K562 (cell line): ENCODE results near the gene TRUB2. TPM values are rescaled to one million over a fixed set of nuclear protein-coding genes. Genes with fewer than 3 reads are reported as not detected.
A peak's percentile ranks its signal among the peaks of the same experiment; 100 is the strongest.

ENCODE experiments used
- ATAC-seq: fragments of 200-7000 bp; cut with Tn5 transposase; 3 replicates; pipeline ENCODE4 v1.9.1; 2020; ENCODE audit warnings: moderate library complexity
- BruUV-seq: library from RNA; stranded (reverse); fragments of 400-500 nt; replicated peaks from 2 replicates; lab custom pipeline; 2021; lab: Mats Ljungman, UMichigan
- CTCF ChIA-PET: fragments of 300-600 bp; formaldehyde crosslinking; extraction: SDS; loops from one replicate; lab custom pipeline; 2021; ENCODE audit warnings: low intra/inter-chr PET ratio; lab: Yijun Ruan, JAX
- POLR2A ChIA-PET: fragments of 300-600, 350-650 bp; sonication (Branson Sonifier 250); formaldehyde crosslinking; extraction: SDS; loops from one replicate; lab custom pipeline; 2021; ENCODE audit warnings: antibody characterized with exemption, inconsistent platforms; lab: Yijun Ruan, JAX
- DNase-seq, 4 experiments: peaks; one replicate each; pipeline versions ENCODE4 v3.0.0 to v3.0.0-alpha.2; 2011 to 2018; ENCODE audit warnings: low spot score in 3 of 4, mixed read lengths in 3 of 4; ENCODE audit errors: extremely low read depth in 1 of 4
- FAIRE-seq: peaks from 2 replicates; lab custom pipeline; 2011; peaks lifted over from hg19 to GRCh38; lab: Jason Lieb, UNC
- H2AFZ ChIP-seq: 2 replicates; pipeline ENCODE4 v1.6.0; 2011; ENCODE audit warnings: low read depth, low read length, control low read depth, inconsistent platforms
- H3K27ac ChIP-seq: fragments of 200-600 bp; 3 replicates; pipeline ENCODE4 v1.8.0; 2011; ENCODE audit warnings: low read depth, mild to moderate bottlenecking, control low read depth, inconsistent platforms, low read length, moderate library complexity, mixed read lengths; ENCODE audit errors: extremely low read depth
- H3K27me3 ChIP-seq, 2 experiments: fragments of 300-600 bp in 1 of 2; 2 replicates in 1 of 2; 3 replicates in 1 of 2; pipeline versions ENCODE4 v1.6.0 to v1.8.0; 2011; ENCODE audit warnings: inconsistent platforms in 2 of 2, low read length in 2 of 2, mild to moderate bottlenecking in 1 of 2, mixed read lengths in 1 of 2, moderate library complexity in 1 of 2; ENCODE audit not compliant: control insufficient read depth in 2 of 2, insufficient read depth in 2 of 2
- H3K36me3 ChIP-seq: fragments of 300-600 bp; 3 replicates; pipeline ENCODE4 v1.8.0; 2011; ENCODE audit warnings: mild to moderate bottlenecking, low read length, inconsistent platforms; ENCODE audit not compliant: control insufficient read depth, insufficient read depth
- H3K4me1 ChIP-seq, 2 experiments: fragments of 200-600 bp in 1 of 2; replicated peaks in 1 of 2; 2 replicates in 1 of 2; 3 replicates in 1 of 2; pipeline versions ENCODE4 v1.5.1 to v1.8.0; 2011; ENCODE audit warnings: inconsistent platforms in 2 of 2, low read length in 2 of 2, mild to moderate bottlenecking in 1 of 2, mixed read lengths in 1 of 2, moderate library complexity in 1 of 2; ENCODE audit not compliant: control insufficient read depth in 2 of 2, insufficient read depth in 2 of 2
- H3K4me2 ChIP-seq: 2 replicates; pipeline ENCODE4 v1.6.1; 2011; ENCODE audit warnings: low read length, control low read depth, inconsistent platforms, mixed read lengths; ENCODE audit not compliant: insufficient read depth
- H3K4me3 ChIP-seq: fragments of 200-600 bp; sonication (generic), shearing (Covaris generic); 2 replicates; pipeline ENCODE4 v1.5.1; 2016; ENCODE audit warnings: control low read depth, inconsistent platforms
- H3K79me2 ChIP-seq: fragments of 200-600 bp; 3 replicates; pipeline ENCODE4 v1.8.0; 2011; ENCODE audit warnings: low read length, inconsistent platforms; ENCODE audit not compliant: control insufficient read depth, insufficient read depth
- H3K9ac ChIP-seq, 2 experiments: 2 replicates each; pipeline versions ENCODE4 v1.6.0 to v1.6.1; 2011; ENCODE audit warnings: low read depth in 2 of 2, low read length in 2 of 2, control low read depth in 1 of 2, inconsistent platforms in 1 of 2, mild to moderate bottlenecking in 1 of 2, mixed read lengths in 1 of 2; ENCODE audit not compliant: insufficient read depth in 1 of 2
- H3K9me1 ChIP-seq: one replicate; pipeline ENCODE4 v1.6.0; 2011; ENCODE audit warnings: inconsistent platforms, mild to moderate bottlenecking, low read length, moderate library complexity; ENCODE audit not compliant: control insufficient read depth, insufficient read depth
- H3K9me3 ChIP-seq: replicated peaks from 2 replicates; pipeline ENCODE4 v1.5.1; 2011; ENCODE audit warnings: low read depth, low read length, inconsistent platforms; ENCODE audit not compliant: control insufficient read depth, insufficient read depth
- H4K20me1 ChIP-seq: replicated peaks from 2 replicates; pipeline ENCODE4 v1.6.1; 2011; ENCODE audit warnings: low read length, inconsistent platforms, mixed read lengths; ENCODE audit not compliant: control insufficient read depth, insufficient read depth
- DNMT1 ChIP-seq: fragments of 450-650 bp; IDR thresholded peaks from 2 replicates; pipeline ENCODE4 v1.6.1; 2016; ENCODE audit warnings: antibody characterized with exemption, mild to moderate bottlenecking
- FIP1L1 ChIP-seq: fragments of 200-400 bp; formaldehyde crosslinking; IDR thresholded peaks from 2 replicates; pipeline ENCODE4 v1.6.1; 2018; ENCODE audit warnings: mild to moderate bottlenecking, low read depth, low read length; ENCODE audit not compliant: poor library complexity, severe bottlenecking
- FOS ChIP-seq: IDR thresholded peaks from 3 replicates; pipeline ENCODE4 v1.6.1; 2011; ENCODE audit not compliant: insufficient read length; ENCODE audit errors: extremely low read depth
- MEF2D ChIP-seq: conservative IDR thresholded peaks from 2 replicates; pipeline ENCODE4 v1.6.1; 2016; ENCODE audit warnings: low read depth, missing genetic modification characterization, missing compliant biosample characterization
- POLR2AphosphoS2 ChIP-seq: IDR thresholded peaks from 2 replicates; pipeline ENCODE4 v1.6.1; 2012; ENCODE audit warnings: low read length, improper control_type of control experiment
- POLR2G ChIP-seq: fragments of 200-400 bp; formaldehyde crosslinking; IDR thresholded peaks from 2 replicates; pipeline ENCODE4 v1.6.1; 2017; ENCODE audit warnings: low read depth, mild to moderate bottlenecking, antibody characterized with exemption, low read length, moderate library complexity
- RBFOX2 ChIP-seq: fragments of 200-400 bp; formaldehyde crosslinking; IDR thresholded peaks from 2 replicates; pipeline ENCODE4 v1.6.1; 2017; ENCODE audit warnings: low read depth, mild to moderate bottlenecking, low read length, moderate library complexity
- SIX5 ChIP-seq, 2 experiments: IDR thresholded peaks; 2 replicates each; pipeline ENCODE4 v1.6.1; 2011; ENCODE audit warnings: low read length in 2 of 2, borderline replicate concordance in 1 of 2, low read depth in 1 of 2, mild to moderate bottlenecking in 1 of 2, moderate library complexity in 1 of 2; ENCODE audit not compliant: insufficient read depth in 1 of 2
- ZNF133 ChIP-seq: fragments of 250-450 bp; sonication (Bioruptor Pico); IDR thresholded peaks from 2 replicates; pipeline ENCODE4 v1.4.0; 2020; ENCODE audit warnings: mild to moderate bottlenecking
- WGBS: fragments of 100-300 bp; shearing (Covaris generic); methylation state at CpG from one replicate; pipeline ENCODE4 v1.1.6; 2016; ENCODE audit warnings: low coverage, mixed read lengths; ENCODE audit not compliant: insufficient coverage; ENCODE audit errors: missing lambda C conversion rate; 5-methylcytosine and 5-hydroxymethylcytosine counted together
- in situ Hi-C: fragments of 300-500 bp; cut with MboI; formaldehyde crosslinking; loops from 4 replicates; pipeline ENCODE4 v1.15.0; 2018; ENCODE audit warnings: inconsistent platforms, mixed read lengths
- intact Hi-C: fragments of 100-400 bp; cut with micrococcal nuclease; formaldehyde crosslinking; loops from 2 replicates; pipeline ENCODE4 v1.14.2; 2022
- polyA plus RNA-seq, 8 experiments: library from polyadenylated mRNA; depleted of rRNA in 4 of 8; stranded (reverse) in 5 of 8; unstranded in 3 of 8; fragments of >200 nt; fragmentation: Nextera tagmentation in 2 of 8; fragmentation: Illumina TruSeq in 1 of 8; extraction: Ambion mirVana in 2 of 8; extraction: Trizol in 1 of 8; gene quantifications; 2 replicates each; pipeline versions ENCODE4 v1.2.1 to v1.2.3, GENCODE V29; 2011 to 2014; ENCODE audit warnings: inconsistent platforms in 1 of 8, missing spikeins in 1 of 8
- total RNA-seq, 7 experiments: library from RNA; depleted of rRNA in 6 of 7; stranded (reverse); fragments of >200 nt in 6 of 7; fragmentation: Illumina TruSeq in 2 of 7; extraction: Trizol in 2 of 7; gene quantifications; 2 replicates each; pipeline versions ENCODE4 v1.2.1 to v1.2.3, GENCODE V29; 2011 to 2021; ENCODE audit warnings: low replicate concordance in 1 of 7

TRUB2 gene
- total and polyA plus RNA-seq, 9 of the 15 experiments (the other 6 are each of a cell fraction or from before 2014, with no cell fraction given), result 9.3 to 110 (median 63.0) TPM

DNA sequence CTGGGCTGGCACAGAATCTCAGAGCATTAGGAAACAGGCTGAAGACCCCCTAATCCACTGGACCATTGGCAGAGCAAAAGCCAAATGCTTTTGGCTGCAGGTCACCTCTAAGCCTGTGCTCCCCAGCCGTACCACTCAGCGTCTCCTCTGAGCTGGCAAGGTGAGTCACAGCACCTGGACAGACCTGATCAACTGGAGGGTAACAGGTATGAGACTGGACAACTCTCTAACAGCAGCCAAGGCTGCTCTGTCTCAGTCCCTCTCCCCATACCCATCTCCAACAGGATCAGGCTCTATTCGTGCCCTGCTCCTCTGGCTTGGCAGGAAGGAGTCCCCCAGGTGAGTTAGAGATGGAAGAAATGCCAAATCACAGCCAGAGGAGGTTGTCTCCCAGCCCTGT lies 51.1 kb downstream of the TRUB2 start:
- ChIA-PET POLR2A (interaction anchor here (0.9 to 4.6 kb wide), 5 partner anchors 13 to 81 kb away, joined by 3 to 37 read pairs (median 3); no protein-coding TSS in a partner anchor), CTCF (no interaction called here)
- peaks cover 27% of the 10 kb centered on the region for H3K79me2 ChIP-seq
- in situ Hi-C loops (no loop called here), intact Hi-C loops (loop anchor here (10.0 kb wide), 2 partner anchors 146 to 414 kb away; partner anchors contain the start of genes PTGES2 and SET)
- no peak for FAIRE-seq
- H3K4me2 ChIP-seq, result no peak overlapping the region
- peaks cover 12 to 13% of the 10 kb centered on the region in 2 experiments; a peak in 4 of 5 replicates for H3K4me1 ChIP-seq
- DNase-seq, result no peak
- H3K27me3 ChIP-seq, result no peaks in the 10 kb centered on the region
- H3K4me3 ChIP-seq, result no peak overlapping the region
- BruUV-seq, result no TSS peak
- no peaks in the 10 kb centered on the region for H3K9me3 ChIP-seq
- no peak overlapping the region for H3K27ac ChIP-seq
- H3K9me1 ChIP-seq, result peaks cover 11% of the 10 kb centered on the region
- TF ChIP-seq DNMT1 (no peak), SIX5 (IDR thresholded peaks at IDR 0.05; ENCODE audit: borderline replicate concordance in 1 of 2, insufficient read depth in 1 of 2, low read depth in 1 of 2, low read length in 2 of 2) (0 out of 4 replicates have a peak, but pooled peaks of 1 of the 2 experiments have one; percentile 2)
- peaks cover 3% of the 10 kb centered on the region; the same call in 1 of the 2 replicates for H4K20me1 ChIP-seq
- WGBS, result 81% methylated on average over 3 of the region's 3 CpGs
- peaks cover 81% of the 10 kb centered on the region for H3K36me3 ChIP-seq
- peak overlapping the region in 1 of 2 experiments; percentile 55; a peak in 1 of 4 replicates for H3K9ac ChIP-seq
- no peak for ATAC-seq
- no peak overlapping the region for H2AFZ ChIP-seq

- Histone ChIP-seq H3K9me3 (no peaks in the 10 kb centered on the region), H2AFZ (no peak overlapping the region), H3K4me3 (no peak overlapping the region), H3K27ac (no peak overlapping the region), H3K9me1 (peaks cover 11% of the 10 kb centered on the region), H4K20me1 (0 out of 2 replicates have a peak, but pooled peaks cover 3% of the 10 kb centered on the region), H3K27me3 (no peaks in the 10 kb centered on the region), H3K9ac (peak overlapping the region in 1 of 2 experiments; percentile 38; a peak in 2 of 4 replicates), H3K4me2 (no peak overlapping the region), H3K4me1 (peaks cover 0 to 3% of the 10 kb centered on the region in 2 experiments; a peak in 1 of 5 replicates), H3K79me2 (no peaks in the 10 kb centered on the region), H3K36me3 (peaks cover 84% of the 10 kb centered on the region)
- in situ Hi-C loops (no loop called here), intact Hi-C loops (no loop called here)
- WGBS, result 89% methylated on average over 15 of the region's 15 CpGs
- FAIRE-seq (no peak), DNase-seq (no peak), ATAC-seq (no peak)
- BruUV-seq, result no TSS peak
- ChIA-PET CTCF (no interaction called here), POLR2A (interaction anchor here (0.6 to 1.8 kb wide), 9 partner anchors 8 to 1476 kb away, joined by 3 to 9 read pairs (median 3); partner anchors contain the start of genes GOLGA2 and SWI5)
- TF ChIP-seq FIP1L1 (no peak), RBFOX2 (peak; percentile 50; the same call in 1 of the 2 replicates), POLR2AphosphoS2 (0 out of 2 replicates have a peak, but pooled peaks have one; percentile 46), MEF2D (tag) (no peak), FOS (no peak), ZNF133 (CRISPR knock-in tag) (no peak), POLR2G (peak; percentile 65)
These were observed 55.2 kb downstream of the TRUB2 start for GRCh38 chr9:128266868-128267590.
